ENCODE measurements around the gene XRCC1. TPM values are rescaled to one million over a fixed set of nuclear protein-coding genes. Genes with fewer than 3 reads are reported as not detected.
"Not testable (repeated sequence)": the region's sequence is repeated elsewhere in the genome, so short reads cannot be mapped to it uniquely, and the experiment has no call there.

Gene XRCC1
- polyA plus RNA-seq, 3 donors: 61.0 to 81.4 (median 73.1) TPM

GRCh38 chr19:43560687-43561086 lies 14.6 kb downstream of the XRCC1 start:
- DNase-seq (ENCODE audit: extremely low read depth in 1 of 11, low read depth in 9 of 11, low spot score in 4 of 11): no peak

GRCh38 chr19:43555185-43555770 lies 20.0 kb downstream of the XRCC1 start:
- peak in 7 of 11 donors; percentile 21 to 65 (median 48) for DNase-seq (ENCODE audit: extremely low read depth in 1 of 11, low read depth in 9 of 11, low spot score in 4 of 11)

GRCh38 chr19:43554317-43554895 lies 20.9 kb downstream of the XRCC1 start:
- DNase-seq (ENCODE audit: extremely low read depth in 1 of 11, low read depth in 9 of 11, low spot score in 4 of 11): no peak

- no peak for DNase-seq (ENCODE audit: extremely low read depth in 1 of 11, low read depth in 9 of 11, low spot score in 4 of 11)
Observed at GRCh38 chr19:43553656-43554055, 21.7 kb downstream of the XRCC1 start.

GRCh38 chr19:43552616-43553015 lies 22.7 kb downstream of the XRCC1 start:
- no peak for DNase-seq (ENCODE audit: extremely low read depth in 1 of 11, low read depth in 9 of 11, low spot score in 4 of 11)

- no peak for DNase-seq (ENCODE audit: extremely low read depth in 1 of 11, low read depth in 9 of 11, low spot score in 4 of 11)
Observed at GRCh38 chr19:43552198-43552450, 23.2 kb downstream of the XRCC1 start.

- DNase-seq (ENCODE audit: extremely low read depth in 1 of 11, low read depth in 9 of 11, low spot score in 4 of 11): no peak
Observed at GRCh38 chr19:43551399-43552197, 23.7 kb downstream of the XRCC1 start.

GRCh38 chr19:43548706-43549105 lies 26.6 kb downstream of the XRCC1 start:
- no peak for DNase-seq (ENCODE audit: extremely low read depth in 1 of 11, low read depth in 9 of 11, low spot score in 4 of 11)

GRCh38 chr19:43547926-43548325 lies 27.4 kb downstream of the XRCC1 start:
- not testable (repeated sequence) for DNase-seq (ENCODE audit: extremely low read depth in 1 of 11, low read depth in 9 of 11, low spot score in 4 of 11)

- no peak for DNase-seq (ENCODE audit: extremely low read depth in 1 of 11, low read depth in 9 of 11, low spot score in 4 of 11)
Observed at GRCh38 chr19:43546581-43546980, 28.7 kb downstream of the XRCC1 start.

- DNase-seq (ENCODE audit: extremely low read depth in 1 of 11, low read depth in 9 of 11, low spot score in 4 of 11): no peak
Observed at GRCh38 chr19:43545981-43546380, 29.3 kb downstream of the XRCC1 start.

- DNase-seq (ENCODE audit: extremely low read depth in 1 of 11, low read depth in 9 of 11, low spot score in 4 of 11): no peak
Observed at GRCh38 chr19:43545276-43545675, 30.1 kb downstream of the XRCC1 start.

GRCh38 chr19:43544077-43544476 lies 31.2 kb downstream of the XRCC1 start:
- no peak for DNase-seq (ENCODE audit: extremely low read depth in 1 of 11, low read depth in 9 of 11, low spot score in 4 of 11)

GRCh38 chr19:43541920-43542650 lies 33.2 kb downstream of the XRCC1 start:
- DNase-seq (ENCODE audit: extremely low read depth in 1 of 11, low read depth in 9 of 11, low spot score in 4 of 11): no peak

- no peak for DNase-seq (ENCODE audit: extremely low read depth in 1 of 11, low read depth in 9 of 11, low spot score in 4 of 11)
Observed at GRCh38 chr19:43540381-43540780, 34.9 kb downstream of the XRCC1 start.

GRCh38 chr19:43538922-43539321 lies 36.4 kb downstream of the XRCC1 start:
- no peak for DNase-seq (ENCODE audit: extremely low read depth in 1 of 11, low read depth in 9 of 11, low spot score in 4 of 11)

- peak in 3 of 11 donors; percentile 53 to 75 (median 62) for DNase-seq (ENCODE audit: extremely low read depth in 1 of 11, low read depth in 9 of 11, low spot score in 4 of 11)
Observed at GRCh38 chr19:43534816-43535761, 40.2 kb downstream of the XRCC1 start.

- no peak for DNase-seq (ENCODE audit: extremely low read depth in 1 of 11, low read depth in 9 of 11, low spot score in 4 of 11)
Observed at GRCh38 chr19:43534305-43534815, 41.0 kb downstream of the XRCC1 start.
